HCT116 (cell line): ENCODE results near the gene TUT1. TPM values are rescaled to one million over a fixed set of nuclear protein-coding genes. Genes with fewer than 3 reads are reported as not detected.

ENCODE experiments used
- ATAC-seq: fragments of 200-7000 bp; cut with Tn5 transposase; 2 replicates; pipeline ENCODE4 v1.9.1; 2020; ENCODE audit warnings: mild to moderate bottlenecking, moderate library complexity
- BruUV-seq: library from RNA; stranded (reverse); fragments of 400-500 nt; replicated peaks from 2 replicates; lab custom pipeline; 2021; lab: Mats Ljungman, UMichigan
- CTCF ChIA-PET: fragments of 300-600 bp; sonication (Branson Sonifier 250); formaldehyde crosslinking; loops from one replicate; lab custom pipeline; 2021; ENCODE audit warnings: antibody characterized with exemption; lab: Charles Lee
- POLR2A ChIA-PET: fragments of 300-600, 350-600 bp; sonication (Branson Sonifier 250); formaldehyde crosslinking; loops from one replicate; lab custom pipeline; 2021; ENCODE audit warnings: antibody characterized with exemption; lab: Charles Lee
- RAD21 ChIA-PET, 2 experiments: fragments of 300-600 bp; sonication (Branson Sonifier 250); formaldehyde crosslinking; loops; one replicate each; lab custom pipeline; 2023; ENCODE audit warnings: low total read pairs in 2 of 2; ENCODE audit not compliant: uncharacterized antibody in 2 of 2, unreplicated experiment in 2 of 2, low non-redundant PET in 1 of 2; lab: Charles Lee
- DNase-seq: peaks from one replicate; pipeline ENCODE4 v3.0.0-alpha.2; 2010; ENCODE audit warnings: low read depth, low spot score
- H2AFZ ChIP-seq: fragments of 200-600 bp; shearing (Covaris generic), sonication (generic); 2 replicates; pipeline ENCODE4 v1.6.1; 2017; ENCODE audit warnings: low read depth, mixed run types, mixed read lengths, antibody characterized with exemption, low read length; ENCODE audit not compliant: poor library complexity, severe bottlenecking
- H3K27ac ChIP-seq: 2 replicates; pipeline ENCODE4 v1.5.1; 2012; ENCODE audit warnings: low read depth, low read length
- H3K27me3 ChIP-seq: fragments of 200-600 bp; sonication (generic); 2 replicates; pipeline ENCODE4 v1.6.1; 2016; ENCODE audit warnings: mixed run types, low read length, mixed read lengths; ENCODE audit not compliant: insufficient read depth
- H3K36me3 ChIP-seq, 2 experiments: fragments of 200-500 bp in 1 of 2; fragments of 200-600 bp in 1 of 2; sonication (Bioruptor generic) in 1 of 2; sonication (generic) in 1 of 2; 2 replicates each; pipeline versions ENCODE4 v1.5.1 to v1.6.1; 2014 to 2016; ENCODE audit warnings: low read length in 2 of 2, inconsistent platforms in 1 of 2, mixed read lengths in 1 of 2, mixed run types in 1 of 2; ENCODE audit not compliant: insufficient read depth in 2 of 2, control insufficient read depth in 1 of 2
- H3K4me1 ChIP-seq, 2 experiments: fragments of 200-600 bp in 1 of 2; sonication (generic) in 1 of 2; 2 replicates each; pipeline versions ENCODE4 v1.5.1 to v1.6.1; 2012 to 2017; ENCODE audit warnings: low read length in 2 of 2, inconsistent platforms in 1 of 2, mild to moderate bottlenecking in 1 of 2, mixed read lengths in 1 of 2, mixed run types in 1 of 2, moderate library complexity in 1 of 2; ENCODE audit not compliant: insufficient read depth in 2 of 2, control insufficient read depth in 1 of 2
- H3K4me2 ChIP-seq: fragments of 200-600 bp; sonication (generic); 2 replicates; pipeline ENCODE4 v1.6.1; 2017; ENCODE audit warnings: mixed run types, low read length, mixed read lengths
- H3K4me3 ChIP-seq, 2 experiments: fragments of 200-600 bp in 1 of 2; sonication (generic) in 1 of 2; replicated peaks in 1 of 2; 2 replicates each; pipeline ENCODE4 v1.5.1; 2011 to 2016; ENCODE audit warnings: low read length in 2 of 2, control low read depth in 1 of 2, low read depth in 1 of 2, mild to moderate bottlenecking in 1 of 2, mixed read lengths in 1 of 2, mixed run types in 1 of 2
- H3K79me2 ChIP-seq: fragments of 200-600 bp; sonication (generic); 2 replicates; pipeline ENCODE4 v1.6.1; 2017; ENCODE audit warnings: mild to moderate bottlenecking, mixed run types, low read length, moderate library complexity, mixed read lengths; ENCODE audit not compliant: insufficient read depth
- H3K9ac ChIP-seq: fragments of 200-600 bp; sonication (generic); 2 replicates; pipeline ENCODE4 v1.6.1; 2016; ENCODE audit warnings: low read length, mixed read lengths
- H3K9me2 ChIP-seq: fragments of 200-600 bp; sonication (generic), shearing (Covaris generic); 2 replicates; pipeline ENCODE4 v1.6.1; 2017; ENCODE audit warnings: mixed run types, mild to moderate bottlenecking, moderate library complexity; ENCODE audit not compliant: insufficient read depth
- H3K9me3 ChIP-seq, 2 experiments: fragments of 200-500 bp in 1 of 2; fragments of 200-600 bp in 1 of 2; sonication (Bioruptor generic) in 1 of 2; sonication (generic) in 1 of 2; 2 replicates each; pipeline ENCODE4 v1.6.1; 2014 to 2017; ENCODE audit warnings: low read length in 2 of 2, mixed read lengths in 2 of 2, inconsistent platforms in 1 of 2, low read depth in 1 of 2, mild to moderate bottlenecking in 1 of 2, mixed run types in 1 of 2, moderate library complexity in 1 of 2; ENCODE audit not compliant: control insufficient read depth in 1 of 2, insufficient read depth in 1 of 2
- H4K20me1 ChIP-seq: fragments of 200-600 bp; sonication (generic), shearing (Covaris generic); 2 replicates; pipeline ENCODE4 v1.6.1; 2017; ENCODE audit warnings: mixed run types, mild to moderate bottlenecking, moderate library complexity; ENCODE audit not compliant: insufficient read depth
- CEBPB ChIP-seq: IDR thresholded peaks from 2 replicates; pipeline ENCODE4 v1.6.1; 2012; ENCODE audit warnings: low read depth
- EGR1 ChIP-seq: IDR thresholded peaks from 2 replicates; pipeline ENCODE4 v1.6.1; 2012; ENCODE audit warnings: low read depth
- ELF1 ChIP-seq: IDR thresholded peaks from 2 replicates; pipeline ENCODE4 v1.6.1; 2012; ENCODE audit warnings: low read depth, borderline replicate concordance
- EZH2 ChIP-seq: fragments of 200-600 bp; sonication (generic); IDR thresholded peaks from 2 replicates; pipeline ENCODE4 v1.6.1; 2017; ENCODE audit warnings: antibody characterized with exemption, mixed run types
- FOSL1 ChIP-seq: IDR thresholded peaks from 2 replicates; pipeline ENCODE4 v1.6.1; 2012; ENCODE audit warnings: low read depth
- RAD21 ChIP-seq: IDR thresholded peaks from 2 replicates; pipeline ENCODE4 v1.6.1; 2012; ENCODE audit warnings: low read depth, mild to moderate bottlenecking
- REST ChIP-seq: IDR thresholded peaks from 2 replicates; pipeline ENCODE4 v1.6.1; 2012; ENCODE audit warnings: low read depth
- SIN3A ChIP-seq: IDR thresholded peaks from 2 replicates; pipeline ENCODE4 v1.6.1; 2012; ENCODE audit warnings: low read depth
- YY1 ChIP-seq: IDR thresholded peaks from 2 replicates; pipeline ENCODE4 v1.6.1; 2011; ENCODE audit warnings: low read length, low read depth, moderate library complexity, mild to moderate bottlenecking; ENCODE audit not compliant: insufficient replicate concordance; ENCODE audit errors: extremely low read depth
- ZFX ChIP-seq: fragments of 450-650 bp; IDR thresholded peaks from 2 replicates; pipeline ENCODE4 v1.6.1; 2017
- intact Hi-C: fragments of 100-400 bp; cut with micrococcal nuclease; formaldehyde crosslinking; loops from 2 replicates; pipeline ENCODE4 v1.10.0; 2022
- total RNA-seq: library from RNA; stranded (reverse); gene quantifications from one replicate; pipeline ENCODE4 v1.2.1, GENCODE V29; 2021; ENCODE audit not compliant: unreplicated experiment
- TF ChIP-seq, protein P1 (sequence below): IDR thresholded peaks from 2 replicates; pipeline ENCODE4 v1.6.1; 2012
- TF ChIP-seq, protein P2 (sequence below), 3 experiments: fragments of 200-600 bp in 1 of 3; sonication (generic) in 1 of 3; IDR thresholded peaks in 2 of 3; conservative IDR thresholded peaks in 1 of 3; 2 replicates each; pipeline ENCODE4 v1.5.1; 2012 to 2017; ENCODE audit warnings: low read depth in 2 of 3, low read length in 2 of 3, antibody characterized with exemption in 1 of 3, borderline replicate concordance in 1 of 3, control low read depth in 1 of 3, mild to moderate bottlenecking in 1 of 3, mixed read lengths in 1 of 3, mixed run types in 1 of 3, moderate library complexity in 1 of 3; ENCODE audit not compliant: insufficient read depth in 1 of 3
- TF ChIP-seq, protein P3 (sequence below): IDR thresholded peaks from 2 replicates; pipeline ENCODE4 v1.6.1; 2012

The TUT1 gene
- total RNA-seq, 1 experiment from 2014 or later = 49.0 TPM

- Histone ChIP-seq H4K20me1 (no peaks in the 10 kb centered on the region), H3K27me3 (no peaks in the 10 kb centered on the region), H3K79me2 (peaks cover 27% of the 10 kb centered on the region), H3K4me1 (peaks cover 7 to 37% of the 10 kb centered on the region in 2 experiments), H2AFZ (no peak overlapping the region), H3K9me3 (no peaks in the 10 kb centered on the region), H3K4me3 (no peak overlapping the region), H3K9ac (no peak overlapping the region), H3K4me2 (no peak overlapping the region), H3K36me3 (peaks cover 0 to 4% of the 10 kb centered on the region in 2 experiments; a peak in 2 of 4 replicates), H3K9me2 (no peaks in the 10 kb centered on the region), H3K27ac (no peak overlapping the region)
- intact Hi-C loops = no loop called here
- TF ChIP-seq YY1 (no peak), ELF1 (no peak), CEBPB (no peak), EGR1 (no peak), ZFX (no peak), FOSL1 (no peak), EZH2 (no peak), REST (no peak), RAD21 (no peak), SIN3A (no peak)
- TF ChIP-seq, protein P1, sequence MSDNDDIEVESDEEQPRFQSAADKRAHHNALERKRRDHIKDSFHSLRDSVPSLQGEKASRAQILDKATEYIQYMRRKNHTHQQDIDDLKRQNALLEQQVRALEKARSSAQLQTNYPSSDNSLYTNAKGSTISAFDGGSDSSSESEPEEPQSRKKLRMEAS = no peak
- TF ChIP-seq, protein P2, sequence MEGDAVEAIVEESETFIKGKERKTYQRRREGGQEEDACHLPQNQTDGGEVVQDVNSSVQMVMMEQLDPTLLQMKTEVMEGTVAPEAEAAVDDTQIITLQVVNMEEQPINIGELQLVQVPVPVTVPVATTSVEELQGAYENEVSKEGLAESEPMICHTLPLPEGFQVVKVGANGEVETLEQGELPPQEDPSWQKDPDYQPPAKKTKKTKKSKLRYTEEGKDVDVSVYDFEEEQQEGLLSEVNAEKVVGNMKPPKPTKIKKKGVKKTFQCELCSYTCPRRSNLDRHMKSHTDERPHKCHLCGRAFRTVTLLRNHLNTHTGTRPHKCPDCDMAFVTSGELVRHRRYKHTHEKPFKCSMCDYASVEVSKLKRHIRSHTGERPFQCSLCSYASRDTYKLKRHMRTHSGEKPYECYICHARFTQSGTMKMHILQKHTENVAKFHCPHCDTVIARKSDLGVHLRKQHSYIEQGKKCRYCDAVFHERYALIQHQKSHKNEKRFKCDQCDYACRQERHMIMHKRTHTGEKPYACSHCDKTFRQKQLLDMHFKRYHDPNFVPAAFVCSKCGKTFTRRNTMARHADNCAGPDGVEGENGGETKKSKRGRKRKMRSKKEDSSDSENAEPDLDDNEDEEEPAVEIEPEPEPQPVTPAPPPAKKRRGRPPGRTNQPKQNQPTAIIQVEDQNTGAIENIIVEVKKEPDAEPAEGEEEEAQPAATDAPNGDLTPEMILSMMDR (IDR thresholded peaks at IDR 0.05 in 2 of 3, conservative IDR thresholded peaks at IDR 0.05 in 1 of 3; ENCODE audit: borderline replicate concordance in 1 of 3, insufficient read depth in 1 of 3, low read depth in 2 of 3, low read length in 2 of 3) = no peak
- TF ChIP-seq, protein P3, sequence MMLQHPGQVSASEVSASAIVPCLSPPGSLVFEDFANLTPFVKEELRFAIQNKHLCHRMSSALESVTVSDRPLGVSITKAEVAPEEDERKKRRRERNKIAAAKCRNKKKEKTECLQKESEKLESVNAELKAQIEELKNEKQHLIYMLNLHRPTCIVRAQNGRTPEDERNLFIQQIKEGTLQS = no peak
- ChIA-PET CTCF (no interaction called here), RAD21 (no interaction called here), POLR2A (interaction anchor here (4.5 kb wide), 1 partner anchor 12 kb away, joined by 40 read pairs; the partner anchor contains the start of gene TUT1)
- no peak for ATAC-seq
- DNase-seq = no peak
- BruUV-seq = no TSS peak
Measured at GRCh38 chr11:62603776-62604299, 12.5 kb upstream of the TUT1 start.
